K562 (cell line): ENCODE results near the gene MAGIX. TPM values are rescaled to one million over a fixed set of nuclear protein-coding genes. Genes with fewer than 3 reads are reported as not detected.

Experiments used
- ATAC-seq: fragments of 200-7000 bp; cut with Tn5 transposase; 3 replicates; pipeline ENCODE4 v1.9.1; 2020; ENCODE audit warnings: moderate library complexity
- Bru-seq: library from RNA; stranded (reverse); fragments of 400-500 nt; gene quantifications from one replicate; lab custom pipeline; 2021; lab: Mats Ljungman, UMichigan
- BruChase-seq, 2 experiments: library from RNA; stranded (reverse); fragments of 400-500 nt; gene quantifications; one replicate each; lab custom pipeline; 2021; lab: Mats Ljungman, UMichigan
- BruUV-seq: library from RNA; stranded (reverse); fragments of 400-500 nt; replicated peaks from 2 replicates; lab custom pipeline; 2021; lab: Mats Ljungman, UMichigan
- CTCF ChIA-PET: fragments of 300-600 bp; formaldehyde crosslinking; extraction: SDS; loops from one replicate; lab custom pipeline; 2021; ENCODE audit warnings: low intra/inter-chr PET ratio; lab: Yijun Ruan, JAX
- POLR2A ChIA-PET: fragments of 300-600, 350-650 bp; sonication (Branson Sonifier 250); formaldehyde crosslinking; extraction: SDS; loops from one replicate; lab custom pipeline; 2021; ENCODE audit warnings: antibody characterized with exemption, inconsistent platforms; lab: Yijun Ruan, JAX
- DNase-seq, 4 experiments: peaks; one replicate each; pipeline versions ENCODE4 v3.0.0 to v3.0.0-alpha.2; 2011 to 2018; ENCODE audit warnings: low spot score in 3 of 4, mixed read lengths in 3 of 4; ENCODE audit errors: extremely low read depth in 1 of 4
- FAIRE-seq: peaks from 2 replicates; lab custom pipeline; 2011; peaks lifted over from hg19 to GRCh38; lab: Jason Lieb, UNC
- H2AFZ ChIP-seq: 2 replicates; pipeline ENCODE4 v1.6.0; 2011; ENCODE audit warnings: low read depth, low read length, control low read depth, inconsistent platforms
- H3K27ac ChIP-seq: fragments of 200-600 bp; 3 replicates; pipeline ENCODE4 v1.8.0; 2011; ENCODE audit warnings: low read depth, mild to moderate bottlenecking, control low read depth, inconsistent platforms, low read length, moderate library complexity, mixed read lengths; ENCODE audit errors: extremely low read depth
- H3K27me3 ChIP-seq, 2 experiments: fragments of 300-600 bp in 1 of 2; 2 replicates in 1 of 2; 3 replicates in 1 of 2; pipeline versions ENCODE4 v1.6.0 to v1.8.0; 2011; ENCODE audit warnings: inconsistent platforms in 2 of 2, low read length in 2 of 2, mild to moderate bottlenecking in 1 of 2, mixed read lengths in 1 of 2, moderate library complexity in 1 of 2; ENCODE audit not compliant: control insufficient read depth in 2 of 2, insufficient read depth in 2 of 2
- H3K36me3 ChIP-seq: fragments of 300-600 bp; 3 replicates; pipeline ENCODE4 v1.8.0; 2011; ENCODE audit warnings: mild to moderate bottlenecking, low read length, inconsistent platforms; ENCODE audit not compliant: control insufficient read depth, insufficient read depth
- H3K4me1 ChIP-seq, 2 experiments: fragments of 200-600 bp in 1 of 2; replicated peaks in 1 of 2; 2 replicates in 1 of 2; 3 replicates in 1 of 2; pipeline versions ENCODE4 v1.5.1 to v1.8.0; 2011; ENCODE audit warnings: inconsistent platforms in 2 of 2, low read length in 2 of 2, mild to moderate bottlenecking in 1 of 2, mixed read lengths in 1 of 2, moderate library complexity in 1 of 2; ENCODE audit not compliant: control insufficient read depth in 2 of 2, insufficient read depth in 2 of 2
- H3K4me2 ChIP-seq: 2 replicates; pipeline ENCODE4 v1.6.1; 2011; ENCODE audit warnings: low read length, control low read depth, inconsistent platforms, mixed read lengths; ENCODE audit not compliant: insufficient read depth
- H3K4me3 ChIP-seq: fragments of 200-600 bp; sonication (generic), shearing (Covaris generic); 2 replicates; pipeline ENCODE4 v1.5.1; 2016; ENCODE audit warnings: control low read depth, inconsistent platforms
- H3K79me2 ChIP-seq: fragments of 200-600 bp; 3 replicates; pipeline ENCODE4 v1.8.0; 2011; ENCODE audit warnings: low read length, inconsistent platforms; ENCODE audit not compliant: control insufficient read depth, insufficient read depth
- H3K9ac ChIP-seq, 2 experiments: 2 replicates each; pipeline versions ENCODE4 v1.6.0 to v1.6.1; 2011; ENCODE audit warnings: low read depth in 2 of 2, low read length in 2 of 2, control low read depth in 1 of 2, inconsistent platforms in 1 of 2, mild to moderate bottlenecking in 1 of 2, mixed read lengths in 1 of 2; ENCODE audit not compliant: insufficient read depth in 1 of 2
- H3K9me1 ChIP-seq: one replicate; pipeline ENCODE4 v1.6.0; 2011; ENCODE audit warnings: inconsistent platforms, mild to moderate bottlenecking, low read length, moderate library complexity; ENCODE audit not compliant: control insufficient read depth, insufficient read depth
- H3K9me3 ChIP-seq: replicated peaks from 2 replicates; pipeline ENCODE4 v1.5.1; 2011; ENCODE audit warnings: low read depth, low read length, inconsistent platforms; ENCODE audit not compliant: control insufficient read depth, insufficient read depth
- H4K20me1 ChIP-seq: replicated peaks from 2 replicates; pipeline ENCODE4 v1.6.1; 2011; ENCODE audit warnings: low read length, inconsistent platforms, mixed read lengths; ENCODE audit not compliant: control insufficient read depth, insufficient read depth
- CBFA2T2 ChIP-seq: fragments of 450-650 bp; conservative IDR thresholded peaks from 2 replicates; pipeline ENCODE4 v1.6.1; 2017; ENCODE audit warnings: mild to moderate bottlenecking
- MLX ChIP-seq, 2 experiments: fragments of 450-650 bp in 1 of 2; sonication (generic) in 1 of 2; formaldehyde crosslinking; conservative IDR thresholded peaks; 2 replicates each; pipeline versions ENCODE4 v1.4.0 to v1.8.1; 2020 to 2022; ENCODE audit warnings: mild to moderate bottlenecking in 1 of 2, missing genetic modification reagents in 1 of 2
- MXI1 ChIP-seq: IDR thresholded peaks from 2 replicates; pipeline ENCODE4 v1.6.1; 2011; ENCODE audit warnings: low read depth, mild to moderate bottlenecking, improper control_type of control experiment, low read length
- RBFOX2 ChIP-seq: fragments of 200-400 bp; formaldehyde crosslinking; IDR thresholded peaks from 2 replicates; pipeline ENCODE4 v1.6.1; 2017; ENCODE audit warnings: low read depth, mild to moderate bottlenecking, low read length, moderate library complexity
- RBM15 ChIP-seq: fragments of 200-400 bp; formaldehyde crosslinking; IDR thresholded peaks from 2 replicates; pipeline ENCODE4 v1.6.1; 2018; ENCODE audit warnings: mild to moderate bottlenecking, low read length, moderate library complexity; ENCODE audit not compliant: insufficient read depth
- SMAD4 ChIP-seq: fragments of 250-450 bp; sonication (Bioruptor Pico); conservative IDR thresholded peaks from 2 replicates; pipeline ENCODE4 v1.8.0; 2021; ENCODE audit warnings: inconsistent platforms, mild to moderate bottlenecking, moderate library complexity
- TAF9B ChIP-seq: fragments of 450-650 bp; IDR thresholded peaks from 2 replicates; pipeline ENCODE4 v1.6.1; 2018; ENCODE audit warnings: mild to moderate bottlenecking; ENCODE audit not compliant: partially characterized antibody
- ZBTB33 ChIP-seq: sonication (generic); formaldehyde crosslinking; IDR thresholded peaks from 2 replicates; pipeline ENCODE4 v1.8.1; 2023; ENCODE audit warnings: mild to moderate bottlenecking, missing genetic modification reagents
- ZNF695 ChIP-seq: fragments of 450-650 bp; formaldehyde crosslinking; IDR thresholded peaks from 2 replicates; pipeline ENCODE4 v1.4.0; 2020; ENCODE audit warnings: mild to moderate bottlenecking, moderate library complexity
- WGBS: fragments of 100-300 bp; shearing (Covaris generic); methylation state at CpG from one replicate; pipeline ENCODE4 v1.1.6; 2016; ENCODE audit warnings: low coverage, mixed read lengths; ENCODE audit not compliant: insufficient coverage; ENCODE audit errors: missing lambda C conversion rate; 5-methylcytosine and 5-hydroxymethylcytosine counted together
- in situ Hi-C: fragments of 300-500 bp; cut with MboI; formaldehyde crosslinking; loops from 4 replicates; pipeline ENCODE4 v1.15.0; 2018; ENCODE audit warnings: inconsistent platforms, mixed read lengths
- intact Hi-C: fragments of 100-400 bp; cut with micrococcal nuclease; formaldehyde crosslinking; loops from 2 replicates; pipeline ENCODE4 v1.14.2; 2022
- long read RNA-seq, 3 experiments: library from polyadenylated mRNA in 2 of 3; library from RNA in 1 of 3; unstranded in 2 of 3; stranded (forward) in 1 of 3; transcript quantifications; one replicate each; pipeline ENCODE4 v2.0.0, GENCODE V29; 2019 to 2022
- polyA minus RNA-seq, 3 experiments: library from RNA; depleted of rRNA, polyadenylated mRNA; stranded (reverse); fragments of >200 nt; gene quantifications; 2 replicates each; pipeline ENCODE4 v1.2.3, GENCODE V29; 2011
- polyA plus RNA-seq, 8 experiments: library from polyadenylated mRNA; depleted of rRNA in 4 of 8; stranded (reverse) in 5 of 8; unstranded in 3 of 8; fragments of >200 nt; fragmentation: Nextera tagmentation in 2 of 8; fragmentation: Illumina TruSeq in 1 of 8; extraction: Ambion mirVana in 2 of 8; extraction: Trizol in 1 of 8; gene quantifications; 2 replicates each; pipeline versions ENCODE4 v1.2.1 to v1.2.3, GENCODE V29; 2011 to 2014; ENCODE audit warnings: inconsistent platforms in 1 of 8, missing spikeins in 1 of 8
- total RNA-seq, 7 experiments: library from RNA; depleted of rRNA in 6 of 7; stranded (reverse); fragments of >200 nt in 6 of 7; fragmentation: Illumina TruSeq in 2 of 7; extraction: Trizol in 2 of 7; gene quantifications; 2 replicates each; pipeline versions ENCODE4 v1.2.1 to v1.2.3, GENCODE V29; 2011 to 2021; ENCODE audit warnings: low replicate concordance in 1 of 7
- TF ChIP-seq, protein P1 (sequence below), 2 experiments: fragments of 450-650 bp in 1 of 2; sonication (generic) in 1 of 2; formaldehyde crosslinking in 1 of 2; IDR thresholded peaks in 1 of 2; conservative IDR thresholded peaks in 1 of 2; 2 replicates each; pipeline versions ENCODE4 v1.6.1 to v1.8.1; 2016 to 2023; ENCODE audit warnings: mild to moderate bottlenecking in 2 of 2, moderate library complexity in 2 of 2, inconsistent platforms in 1 of 2, missing genetic modification reagents in 1 of 2

Gene MAGIX
- total RNA-seq (2011; cell fraction: chromatin; rRNA removed; ENCODE audit: low replicate concordance) = 3.0 TPM in 2 replicates
- 1.8 and 2.7 TPM in 2 replicates for total RNA-seq (2011; cell fraction: nucleolus; rRNA removed)
- 2.5 and 4.6 TPM in 2 replicates for total RNA-seq (2011; cell fraction: nucleoplasm; rRNA removed)
- total RNA-seq (2014; rRNA removed) (2.5 and 3.5 TPM in 2 replicates), total RNA-seq (2014; rRNA removed; fragmentation: Illumina TruSeq; extraction: Trizol) (0.32 and 0.33 TPM in 2 replicates), total RNA-seq (2015; rRNA removed; fragmentation: Illumina TruSeq; extraction: Trizol) (0.47 and 0.79 TPM in 2 replicates), total RNA-seq (2021) (2.2 and 2.4 TPM in 2 replicates), polyA plus RNA-seq (2011; rRNA removed) (0.78 and 1.6 TPM in 2 replicates), polyA plus RNA-seq (2014; fragmentation: Illumina TruSeq; extraction: Trizol) (0.28 and 1.2 TPM in 2 replicates), polyA plus RNA-seq (2014; fragmentation: Nextera tagmentation; extraction: Ambion mirVana) (under 1 TPM; 0.08 to 0.22 TPM), polyA plus RNA-seq (2014; rRNA removed) (1.4 and 1.9 TPM in 2 replicates), polyA minus RNA-seq (2011; rRNA and poly(A)+ RNA removed) (0.91 and 1.2 TPM in 2 replicates), Bru-seq, nascent RNA (percentile 51 among the genes with signal in this experiment), BruChase-seq, experiment 1, labeled RNA remaining after a 2-hour chase (percentile 34 among the genes with signal in this experiment), BruChase-seq, experiment 2, labeled RNA remaining after a 6-hour chase (percentile 35 among the genes with signal in this experiment)
- 2.6 and 4.7 TPM in 2 replicates for polyA plus RNA-seq (2011; cell fraction: cytosol; rRNA removed)
- polyA plus RNA-seq (2011; cell fraction: nucleus; rRNA removed) = 2.2 and 4.1 TPM in 2 replicates
- 1.1 and 1.7 TPM in 2 replicates for polyA plus RNA-seq (2012)
- 1.0 and 2.2 TPM in 2 replicates for polyA minus RNA-seq (2011; cell fraction: cytosol; rRNA and poly(A)+ RNA removed)
- 2.2 and 2.7 TPM in 2 replicates for polyA minus RNA-seq (2011; cell fraction: nucleus; rRNA and poly(A)+ RNA removed)
- long read RNA-seq, experiment 1, partial matches to known transcripts = 0 of 5 reads
- long read RNA-seq, experiment 1, other reads (novel, unspliced or antisense) = 4 of 5 reads
- long read RNA-seq, experiment 2, partial matches to known transcripts = 0 of 7 reads
- long read RNA-seq, experiment 2, other reads (novel, unspliced or antisense) = 6 of 7 reads
- long read RNA-seq, experiment 3, partial matches to known transcripts = 1 of 5 reads
- long read RNA-seq, experiment 3, other reads (novel, unspliced or antisense) = 4 of 5 reads

DNA sequence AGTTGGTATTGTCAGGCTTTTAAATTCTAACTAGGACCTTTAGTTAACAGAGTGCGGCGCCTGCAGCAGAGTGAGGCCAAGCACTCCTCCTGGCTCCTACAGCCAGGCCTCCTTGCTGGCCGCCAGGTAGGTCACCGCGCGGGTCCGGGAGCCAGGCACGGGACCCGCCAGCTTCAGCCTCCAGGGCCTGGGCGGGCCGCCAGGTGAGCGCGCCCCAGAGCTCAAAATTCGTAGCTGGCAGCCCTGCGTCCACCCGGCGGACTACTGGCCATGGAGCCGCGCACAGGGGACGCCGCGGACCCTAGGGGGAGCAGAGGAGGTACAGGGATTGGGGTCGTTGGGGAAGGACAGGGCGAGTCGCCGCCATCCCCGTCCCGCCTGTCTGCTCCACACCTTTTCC is at the start of gene MAGIX:
MAGIX (plus strand) TSS at position 139 of the 400 bp plus-strand sequence; CDS start at position 271, 132 bp downstream.
- Histone ChIP-seq H3K4me2 (peak within 1 kb of the TSS; percentile 60), H3K27me3 (no peaks in the 10 kb centered on the region), H3K79me2 (peaks cover 12% of the 10 kb centered on the region; the same call in 1 of the 3 replicates), H3K36me3 (no peaks in the 10 kb centered on the region), H2AFZ (peak within 1 kb of the TSS; percentile 86), H3K27ac (peak within 1 kb of the TSS; percentile 85), H3K4me3 (0 out of 2 replicates have a peak within 1 kb of the TSS, but pooled peaks have one; percentile 16), H3K9me1 (no peaks in the 10 kb centered on the region), H3K9me3 (no peaks in the 10 kb centered on the region), H3K4me1 (peaks cover 34 to 55% of the 10 kb centered on the region in 2 experiments), H3K9ac (peak within 1 kb of the TSS; percentile 61 to 81), H4K20me1 (no peaks in the 10 kb centered on the region)
- ATAC-seq (no peak), FAIRE-seq (no peak), DNase-seq (peak in 2 of 4 experiments; percentile 16 to 31)
- BruUV-seq = no TSS peak
- POLR2A ChIA-PET = no interaction called here
- intact Hi-C loops = no loop called here
- 90% methylated on average over 2 of the region's 28 CpGs for WGBS
- in situ Hi-C loops = no loop called here
- CTCF ChIA-PET = no interaction called here
- TF ChIP-seq TAF9B (no peak), ZBTB33 (CRISPR knock-in tag) (peak; percentile 98), MLX (CRISPR knock-in tag; conservative IDR thresholded peaks at IDR 0.05) (no peak), SMAD4 (CRISPR knock-in tag) (no peak), CBFA2T2 (no peak), MXI1 (no peak), RBFOX2 (peak; percentile 26; the same call in 1 of the 2 replicates), RBM15 (no peak), ZNF695 (CRISPR knock-in tag) (no peak)
- TF ChIP-seq, protein P1, sequence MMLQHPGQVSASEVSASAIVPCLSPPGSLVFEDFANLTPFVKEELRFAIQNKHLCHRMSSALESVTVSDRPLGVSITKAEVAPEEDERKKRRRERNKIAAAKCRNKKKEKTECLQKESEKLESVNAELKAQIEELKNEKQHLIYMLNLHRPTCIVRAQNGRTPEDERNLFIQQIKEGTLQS (IDR thresholded peaks at IDR 0.05) = peak; percentile 48
- TF ChIP-seq, protein P1 (CRISPR knock-in tag; conservative IDR thresholded peaks at IDR 0.05) = no peak
